ENCODE results near the gene RAP1GAP2.

- TF ChIP-seq, protein P1, sequence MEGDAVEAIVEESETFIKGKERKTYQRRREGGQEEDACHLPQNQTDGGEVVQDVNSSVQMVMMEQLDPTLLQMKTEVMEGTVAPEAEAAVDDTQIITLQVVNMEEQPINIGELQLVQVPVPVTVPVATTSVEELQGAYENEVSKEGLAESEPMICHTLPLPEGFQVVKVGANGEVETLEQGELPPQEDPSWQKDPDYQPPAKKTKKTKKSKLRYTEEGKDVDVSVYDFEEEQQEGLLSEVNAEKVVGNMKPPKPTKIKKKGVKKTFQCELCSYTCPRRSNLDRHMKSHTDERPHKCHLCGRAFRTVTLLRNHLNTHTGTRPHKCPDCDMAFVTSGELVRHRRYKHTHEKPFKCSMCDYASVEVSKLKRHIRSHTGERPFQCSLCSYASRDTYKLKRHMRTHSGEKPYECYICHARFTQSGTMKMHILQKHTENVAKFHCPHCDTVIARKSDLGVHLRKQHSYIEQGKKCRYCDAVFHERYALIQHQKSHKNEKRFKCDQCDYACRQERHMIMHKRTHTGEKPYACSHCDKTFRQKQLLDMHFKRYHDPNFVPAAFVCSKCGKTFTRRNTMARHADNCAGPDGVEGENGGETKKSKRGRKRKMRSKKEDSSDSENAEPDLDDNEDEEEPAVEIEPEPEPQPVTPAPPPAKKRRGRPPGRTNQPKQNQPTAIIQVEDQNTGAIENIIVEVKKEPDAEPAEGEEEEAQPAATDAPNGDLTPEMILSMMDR (conservative IDR thresholded peaks at IDR 0.05; ENCODE audit: low read length) = no peak
- no peak for TF ChIP-seq EZH2phosphoT487 (IDR thresholded peaks at IDR 0.05; ENCODE audit: borderline replicate concordance, low read depth, low read length)
Observed at GRCh38 chr17:2978991-2979390, 182.8 kb downstream of the RAP1GAP2 start.
